Adipose tissue (tissue), 3 donors: ENCODE measurements around the gene LYPLAL1. TPM values are rescaled to one million over a fixed set of nuclear protein-coding genes. Genes with fewer than 3 reads are reported as not detected.

Source experiments
- H3K27ac ChIP-seq: one replicate; pipeline ENCODE4 v1.5.1; 2013; ENCODE audit warnings: low read depth, low read length
- WGBS, 3 donors: extraction: QIAGEN DNeasy Blood & Tissue Kit; methylation state at CpG; one replicate each; pipeline ENCODE4 v1.1.7; 2013; 5-methylcytosine and 5-hydroxymethylcytosine counted together
- polyA plus RNA-seq, 3 donors: library from polyadenylated mRNA; stranded (reverse); fragments of 200-250 nt; gene quantifications; one replicate each; pipeline ENCODE4 v1.2.3, GENCODE V29; 2013
- donor health status: healthy with polysubstance abuse.
- donor health status: Bipolar disorder and iron deficiency.
- donor health status: healthy.

Gene LYPLAL1
- 10 to 100 TPM; 10.1 to 19.1 (median 14.0) TPM for polyA plus RNA-seq

- 0 to 1% (median 1%) methylated on average over 40 to 48 of the region's 48 CpGs for WGBS, 3 donors
- H3K27ac ChIP-seq: peak within 1 kb of the TSS; percentile 62
Observed at GRCh38 chr1:219173758-219174459, at the start of gene LYPLAL1. TSS of gene LYPLAL1 (plus strand) at chr1:219173878. CDS start at chr1:219173891, 13 bp downstream.

- WGBS, 3 donors: 74 to 95% (median 87%) methylated on average over 5 of the region's 5 CpGs
- H3K27ac ChIP-seq: no peak overlapping the region
Observed at GRCh38 chr1:219124163-219124562, 49.5 kb upstream of the LYPLAL1 start.

GRCh38 chr1:219125342-219125741 is 48.3 kb upstream of the LYPLAL1 start:
- 93 to 98% (median 95%) methylated on average over 4 of the region's 4 CpGs for WGBS, 3 donors

GRCh38 chr1:219126377-219126776 is 47.3 kb upstream of the LYPLAL1 start:
- no peak overlapping the region for H3K27ac ChIP-seq
- WGBS, 3 donors: 57 to 78% (median 59%) methylated on average over 2 of the region's 2 CpGs

More at GRCh38 chr1:219125342-219125741, 48.3 kb upstream of the LYPLAL1 start:
- no peak overlapping the region for H3K27ac ChIP-seq

GRCh38 chr1:219128957-219129356 is 44.7 kb upstream of the LYPLAL1 start:
- no peak overlapping the region for H3K27ac ChIP-seq
- 89 to 91% (median 89%) methylated on average over 2 of the region's 2 CpGs for WGBS, 3 donors

GRCh38 chr1:219130366-219130935 is 43.2 kb upstream of the LYPLAL1 start:
- H3K27ac ChIP-seq: no peak overlapping the region
- 60 to 91% (median 86%) methylated on average over 1 of the region's 1 CpG for WGBS, 3 donors

GRCh38 chr1:219132939-219133338 is 40.7 kb upstream of the LYPLAL1 start:
- 86 to 92% (median 88%) methylated on average over 1 of the region's 1 CpG for whole genome bisulfite sequencing, 3 donors
- no peak overlapping the region for H3K27ac ChIP-seq

GRCh38 chr1:219138747-219139146 is 34.9 kb upstream of the LYPLAL1 start:
- WGBS, 3 donors: 91 to 92% (median 91%) methylated on average over 3 of the region's 3 CpGs
- no peak overlapping the region for H3K27ac ChIP-seq

- no peak overlapping the region for H3K27ac ChIP-seq
- WGBS, 3 donors: 40 to 44% (median 42%) methylated on average over 2 of the region's 2 CpGs
Observed at GRCh38 chr1:219140303-219140877, 33.3 kb upstream of the LYPLAL1 start.

GRCh38 chr1:219143735-219144134 is 29.9 kb upstream of the LYPLAL1 start:
- no peak overlapping the region for H3K27ac ChIP-seq
- WGBS, 3 donors: 93 to 100% (median 100%) methylated on average over 1 of the region's 1 CpG

- 44 to 64% (median 49%) methylated on average over 2 of the region's 2 CpGs for WGBS, 3 donors
- no peak overlapping the region for H3K27ac ChIP-seq
Observed at GRCh38 chr1:219144658-219145315, 28.9 kb upstream of the LYPLAL1 start.

- WGBS, 3 donors: 93 to 100% (median 95%) methylated on average over 1 of the region's 1 CpG
Observed at GRCh38 chr1:219147571-219148019, 26.1 kb upstream of the LYPLAL1 start.

GRCh38 chr1:219149009-219149577 is 24.6 kb upstream of the LYPLAL1 start:
- H3K27ac ChIP-seq: no peak overlapping the region

More at GRCh38 chr1:219147571-219148019, 26.1 kb upstream of the LYPLAL1 start:
- H3K27ac ChIP-seq: no peak overlapping the region

- WGBS, 3 donors: 53 to 71% (median 61%) methylated on average over 3 of the region's 3 CpGs
Observed at GRCh38 chr1:219149953-219150352, 23.7 kb upstream of the LYPLAL1 start.

GRCh38 chr1:219150913-219151312 is 22.8 kb upstream of the LYPLAL1 start:
- WGBS, 3 donors: 91 to 97% (median 94%) methylated on average over 3 of the region's 3 CpGs
- no peak overlapping the region for H3K27ac ChIP-seq

More at GRCh38 chr1:219149953-219150352, 23.7 kb upstream of the LYPLAL1 start:
- H3K27ac ChIP-seq: no peak overlapping the region

- 97 to 98% (median 97%) methylated on average over 3 of the region's 3 CpGs for WGBS, 3 donors
- H3K27ac ChIP-seq: no peak overlapping the region
Observed at GRCh38 chr1:219151467-219151866, 22.2 kb upstream of the LYPLAL1 start.

GRCh38 chr1:219152751-219153150 is 20.9 kb upstream of the LYPLAL1 start:
- H3K27ac ChIP-seq: no peak overlapping the region
- WGBS, 3 donors: 82 to 88% (median 84%) methylated on average over 3 of the region's 3 CpGs

- WGBS, 3 donors: 83 to 88% (median 84%) methylated on average over 4 of the region's 4 CpGs
- no peak overlapping the region for H3K27ac ChIP-seq
Observed at GRCh38 chr1:219153723-219154122, 20.0 kb upstream of the LYPLAL1 start.

- no peak overlapping the region for H3K27ac ChIP-seq
- WGBS, 3 donors: 22 to 71% (median 30%) methylated on average over 1 of the region's 1 CpG
Observed at GRCh38 chr1:219155135-219155534, 18.5 kb upstream of the LYPLAL1 start.
